HepG2 (cell line): Measurements from ENCODE around the gene IL22RA1. TPM values are rescaled to one million over a fixed set of nuclear protein-coding genes. Genes with fewer than 3 reads are reported as not detected.

ENCODE experiments used
- HOXA5 ChIP-seq: sonication (generic); formaldehyde crosslinking; IDR thresholded peaks from 2 replicates; pipeline ENCODE4 v1.4.0; 2020; ENCODE audit warnings: missing genetic modification reagents
- LCORL ChIP-seq, 2 experiments: fragments of 450-650 bp in 1 of 2; sonication (generic) in 1 of 2; formaldehyde crosslinking in 1 of 2; IDR thresholded peaks; 2 replicates each; pipeline versions ENCODE4 v1.5.0 to v1.6.1; 2017 to 2020; ENCODE audit warnings: antibody characterized with exemption in 1 of 2, missing genetic modification reagents in 1 of 2
- NPAS2 ChIP-seq: sonication (generic); formaldehyde crosslinking; IDR thresholded peaks from 2 replicates; pipeline ENCODE4 v1.8.0; 2022; ENCODE audit warnings: mild to moderate bottlenecking, missing genetic modification reagents, borderline replicate concordance
- PHF5A ChIP-seq: IDR thresholded peaks from one replicate; pipeline ENCODE4 v1.6.1; 2018; ENCODE audit warnings: low read depth, missing genetic modification reagents; ENCODE audit not compliant: unreplicated experiment
- RARA ChIP-seq: IDR thresholded peaks from 2 replicates; pipeline ENCODE4 v1.6.1; 2016; ENCODE audit warnings: missing genetic modification reagents, missing compliant biosample characterization
- SPEN ChIP-seq: sonication (generic); formaldehyde crosslinking; IDR thresholded peaks from 2 replicates; pipeline ENCODE4 v1.5.1; 2020; ENCODE audit warnings: low read depth, mild to moderate bottlenecking, missing genetic modification reagents
- TSC22D2 ChIP-seq: sonication (generic); formaldehyde crosslinking; IDR thresholded peaks from 2 replicates; pipeline ENCODE4 v1.5.1; 2020; ENCODE audit warnings: missing genetic modification reagents, mild to moderate bottlenecking, borderline replicate concordance
- ZBTB8A ChIP-seq: sonication (generic); formaldehyde crosslinking; IDR thresholded peaks from 2 replicates; pipeline ENCODE4 v1.4.0; 2020; ENCODE audit warnings: mild to moderate bottlenecking, low read depth, missing genetic modification reagents, borderline replicate concordance
- ZFP36 ChIP-seq: fragments of 150-350 bp; IDR thresholded peaks from 2 replicates; pipeline ENCODE4 v1.6.1; 2018; ENCODE audit warnings: borderline replicate concordance, low read length, low read depth; ENCODE audit not compliant: partially characterized antibody
- ZFP62 ChIP-seq: sonication (generic); formaldehyde crosslinking; IDR thresholded peaks from 2 replicates; pipeline ENCODE4 v1.4.0; 2020; ENCODE audit warnings: missing genetic modification reagents
- ZNF256 ChIP-seq: sonication (generic); formaldehyde crosslinking; conservative IDR thresholded peaks from 2 replicates; pipeline ENCODE4 v1.4.0; 2020; ENCODE audit warnings: missing genetic modification reagents
- ZNF292 ChIP-seq: sonication (generic); formaldehyde crosslinking; IDR thresholded peaks from 2 replicates; pipeline ENCODE4 v1.8.1; 2022; ENCODE audit warnings: mild to moderate bottlenecking, low read depth, missing genetic modification reagents, borderline replicate concordance
- ZNF781 ChIP-seq: sonication (generic); formaldehyde crosslinking; IDR thresholded peaks from 2 replicates; pipeline ENCODE4 v1.5.1; 2020; ENCODE audit warnings: borderline replicate concordance, mild to moderate bottlenecking, missing genetic modification reagents; ENCODE audit errors: not compliant biosample characterization
- polyA plus RNA-seq, 8 experiments: library from polyadenylated mRNA; depleted of rRNA in 3 of 8; stranded (reverse) in 7 of 8; unstranded in 1 of 8; fragments of >200 nt; fragmentation: Illumina TruSeq in 4 of 8; extraction: Trizol in 4 of 8; gene quantifications; 2 replicates each; pipeline versions ENCODE4 v1.2.1 to v1.2.3, GENCODE V29; 2011 to 2016; ENCODE audit warnings: low read depth in 4 of 8, missing spikeins in 1 of 8, mixed read lengths in 1 of 8; ENCODE audit not compliant: insufficient read depth in 1 of 8
- total RNA-seq, 5 experiments: library from RNA; depleted of rRNA; stranded (reverse); fragments of >200 nt; fragmentation: Illumina TruSeq; extraction: Trizol; gene quantifications; 2 replicates each; pipeline ENCODE4 v1.2.3, GENCODE V29; 2016; ENCODE audit warnings: low read depth in 1 of 5
- TF ChIP-seq, protein P1 (sequence below): sonication (generic); formaldehyde crosslinking; IDR thresholded peaks from 2 replicates; pipeline ENCODE4 v1.5.0; 2020; ENCODE audit warnings: missing genetic modification reagents, mild to moderate bottlenecking, borderline replicate concordance
- TF ChIP-seq, protein P2 (sequence below): IDR thresholded peaks from 2 replicates; pipeline ENCODE4 v1.6.1; 2016; ENCODE audit warnings: low read depth, missing genetic modification reagents, missing compliant biosample characterization
- TF ChIP-seq, protein P3 (sequence below): sonication (generic); formaldehyde crosslinking; IDR thresholded peaks from 2 replicates; pipeline ENCODE4 v1.5.0; 2020; ENCODE audit warnings: missing genetic modification reagents
- TF ChIP-seq, protein P4 (sequence below): sonication (generic); formaldehyde crosslinking; IDR thresholded peaks from 2 replicates; pipeline ENCODE4 v1.4.0; 2020; ENCODE audit warnings: low read depth, mild to moderate bottlenecking, missing genetic modification reagents
- TF ChIP-seq, protein P5 (sequence below): sonication (generic); formaldehyde crosslinking; IDR thresholded peaks from 2 replicates; pipeline ENCODE4 v1.8.0; 2022; ENCODE audit warnings: mild to moderate bottlenecking, missing genetic modification reagents, moderate library complexity

The IL22RA1 gene
- total and polyA plus RNA-seq, 2 of the 13 experiments (the other 11 are each of a cell fraction or from before 2014, with no cell fraction given): 4.4 to 10.2 TPM

DNA sequence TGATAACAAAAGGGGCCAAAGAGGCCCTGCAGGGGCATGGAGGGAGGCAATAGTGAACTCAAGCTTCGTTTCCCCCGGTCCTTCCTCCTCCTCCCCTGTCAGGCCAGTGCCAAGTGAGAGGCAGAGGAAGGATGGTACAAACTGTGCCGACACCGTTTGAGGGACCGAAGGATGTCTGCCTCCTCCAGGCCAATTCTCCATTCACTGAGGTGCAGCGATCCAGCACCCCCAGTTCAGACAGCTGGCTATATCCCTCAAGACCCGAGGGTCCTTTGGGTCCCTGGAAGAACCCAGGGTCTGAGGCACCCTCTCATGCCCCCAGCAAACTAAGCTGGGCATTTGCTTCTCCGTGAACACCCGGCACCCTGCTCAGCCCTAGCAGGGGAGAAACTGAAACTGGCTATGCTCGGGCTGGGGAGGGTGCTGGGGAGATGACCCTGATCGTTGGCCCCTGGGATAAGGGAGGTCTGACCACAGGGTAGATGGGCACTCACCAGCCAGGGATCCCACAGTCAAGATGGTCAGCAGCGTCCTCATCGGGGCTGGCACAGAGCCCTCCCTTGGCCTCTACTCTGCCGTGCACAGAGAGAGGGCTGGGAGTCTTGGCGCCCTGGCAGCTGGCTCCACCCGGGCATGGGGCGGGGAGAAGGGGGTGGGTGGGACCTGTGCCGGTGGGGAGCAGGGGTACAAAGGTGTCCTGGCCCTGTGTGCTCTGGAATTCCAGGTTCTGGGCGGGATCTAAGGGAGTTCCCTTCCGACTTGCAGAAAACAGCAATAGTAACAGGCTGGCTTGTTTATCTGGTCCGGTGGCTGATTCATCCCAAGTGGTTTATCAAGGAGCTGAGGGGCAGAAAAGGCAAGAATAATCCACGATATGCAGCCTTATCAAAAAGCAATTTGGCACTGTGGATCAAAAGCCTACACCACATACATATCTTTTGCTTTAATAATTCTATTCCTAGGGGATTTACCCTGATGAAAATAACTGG is at the start of gene IL22RA1 (continued):
- TF ChIP-seq ZNF256 (CRISPR knock-in tag): 0 out of 2 replicates have a peak, but pooled peaks have one; percentile 56
- TF ChIP-seq, protein P1, sequence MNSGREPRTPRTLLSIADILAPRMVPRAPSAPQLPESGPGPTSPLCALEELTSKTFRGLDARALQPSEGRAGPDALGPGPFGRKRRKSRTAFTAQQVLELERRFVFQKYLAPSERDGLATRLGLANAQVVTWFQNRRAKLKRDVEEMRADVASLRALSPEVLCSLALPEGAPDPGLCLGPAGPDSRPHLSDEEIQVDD: no peak
- TF ChIP-seq NPAS2: no peak
- TF ChIP-seq SPEN (CRISPR knock-in tag): 0 out of 2 replicates have a peak, but pooled peaks have one; percentile 36
- TF ChIP-seq, protein P2, sequence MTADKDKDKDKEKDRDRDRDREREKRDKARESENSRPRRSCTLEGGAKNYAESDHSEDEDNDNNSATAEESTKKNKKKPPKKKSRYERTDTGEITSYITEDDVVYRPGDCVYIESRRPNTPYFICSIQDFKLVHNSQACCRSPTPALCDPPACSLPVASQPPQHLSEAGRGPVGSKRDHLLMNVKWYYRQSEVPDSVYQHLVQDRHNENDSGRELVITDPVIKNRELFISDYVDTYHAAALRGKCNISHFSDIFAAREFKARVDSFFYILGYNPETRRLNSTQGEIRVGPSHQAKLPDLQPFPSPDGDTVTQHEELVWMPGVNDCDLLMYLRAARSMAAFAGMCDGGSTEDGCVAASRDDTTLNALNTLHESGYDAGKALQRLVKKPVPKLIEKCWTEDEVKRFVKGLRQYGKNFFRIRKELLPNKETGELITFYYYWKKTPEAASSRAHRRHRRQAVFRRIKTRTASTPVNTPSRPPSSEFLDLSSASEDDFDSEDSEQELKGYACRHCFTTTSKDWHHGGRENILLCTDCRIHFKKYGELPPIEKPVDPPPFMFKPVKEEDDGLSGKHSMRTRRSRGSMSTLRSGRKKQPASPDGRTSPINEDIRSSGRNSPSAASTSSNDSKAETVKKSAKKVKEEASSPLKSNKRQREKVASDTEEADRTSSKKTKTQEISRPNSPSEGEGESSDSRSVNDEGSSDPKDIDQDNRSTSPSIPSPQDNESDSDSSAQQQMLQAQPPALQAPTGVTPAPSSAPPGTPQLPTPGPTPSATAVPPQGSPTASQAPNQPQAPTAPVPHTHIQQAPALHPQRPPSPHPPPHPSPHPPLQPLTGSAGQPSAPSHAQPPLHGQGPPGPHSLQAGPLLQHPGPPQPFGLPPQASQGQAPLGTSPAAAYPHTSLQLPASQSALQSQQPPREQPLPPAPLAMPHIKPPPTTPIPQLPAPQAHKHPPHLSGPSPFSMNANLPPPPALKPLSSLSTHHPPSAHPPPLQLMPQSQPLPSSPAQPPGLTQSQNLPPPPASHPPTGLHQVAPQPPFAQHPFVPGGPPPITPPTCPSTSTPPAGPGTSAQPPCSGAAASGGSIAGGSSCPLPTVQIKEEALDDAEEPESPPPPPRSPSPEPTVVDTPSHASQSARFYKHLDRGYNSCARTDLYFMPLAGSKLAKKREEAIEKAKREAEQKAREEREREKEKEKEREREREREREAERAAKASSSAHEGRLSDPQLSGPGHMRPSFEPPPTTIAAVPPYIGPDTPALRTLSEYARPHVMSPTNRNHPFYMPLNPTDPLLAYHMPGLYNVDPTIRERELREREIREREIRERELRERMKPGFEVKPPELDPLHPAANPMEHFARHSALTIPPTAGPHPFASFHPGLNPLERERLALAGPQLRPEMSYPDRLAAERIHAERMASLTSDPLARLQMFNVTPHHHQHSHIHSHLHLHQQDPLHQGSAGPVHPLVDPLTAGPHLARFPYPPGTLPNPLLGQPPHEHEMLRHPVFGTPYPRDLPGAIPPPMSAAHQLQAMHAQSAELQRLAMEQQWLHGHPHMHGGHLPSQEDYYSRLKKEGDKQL (CRISPR knock-in tag): no peak
- TF ChIP-seq HOXA5 (CRISPR knock-in tag): 0 out of 2 replicates have a peak, but pooled peaks have one; percentile 58
- TF ChIP-seq ZBTB8A: no peak
- TF ChIP-seq ZFP62 (CRISPR knock-in tag): no peak
- no peak for TF ChIP-seq ZNF292 (CRISPR knock-in tag)
- TF ChIP-seq, protein P3, sequence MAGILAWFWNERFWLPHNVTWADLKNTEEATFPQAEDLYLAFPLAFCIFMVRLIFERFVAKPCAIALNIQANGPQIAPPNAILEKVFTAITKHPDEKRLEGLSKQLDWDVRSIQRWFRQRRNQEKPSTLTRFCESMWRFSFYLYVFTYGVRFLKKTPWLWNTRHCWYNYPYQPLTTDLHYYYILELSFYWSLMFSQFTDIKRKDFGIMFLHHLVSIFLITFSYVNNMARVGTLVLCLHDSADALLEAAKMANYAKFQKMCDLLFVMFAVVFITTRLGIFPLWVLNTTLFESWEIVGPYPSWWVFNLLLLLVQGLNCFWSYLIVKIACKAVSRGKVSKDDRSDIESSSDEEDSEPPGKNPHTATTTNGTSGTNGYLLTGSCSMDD (CRISPR knock-in tag): no peak
- TF ChIP-seq LCORL (IDR thresholded peaks at IDR 0.05): no peak
- 0 out of 2 replicates have a peak, but pooled peaks have one; percentile 17 for TF ChIP-seq LCORL (CRISPR knock-in tag; IDR thresholded peaks at IDR 0.05)
- TF ChIP-seq PHF5A: no peak
- TF ChIP-seq ZNF781 (CRISPR knock-in tag): peak; percentile 44
- peak; percentile 52; the same call in 1 of the 2 replicates for TF ChIP-seq TSC22D2 (CRISPR knock-in tag)
- 0 out of 2 replicates have a peak, but pooled peaks have one; percentile 14 for TF ChIP-seq RARA (CRISPR knock-in tag)
- TF ChIP-seq, protein P4, sequence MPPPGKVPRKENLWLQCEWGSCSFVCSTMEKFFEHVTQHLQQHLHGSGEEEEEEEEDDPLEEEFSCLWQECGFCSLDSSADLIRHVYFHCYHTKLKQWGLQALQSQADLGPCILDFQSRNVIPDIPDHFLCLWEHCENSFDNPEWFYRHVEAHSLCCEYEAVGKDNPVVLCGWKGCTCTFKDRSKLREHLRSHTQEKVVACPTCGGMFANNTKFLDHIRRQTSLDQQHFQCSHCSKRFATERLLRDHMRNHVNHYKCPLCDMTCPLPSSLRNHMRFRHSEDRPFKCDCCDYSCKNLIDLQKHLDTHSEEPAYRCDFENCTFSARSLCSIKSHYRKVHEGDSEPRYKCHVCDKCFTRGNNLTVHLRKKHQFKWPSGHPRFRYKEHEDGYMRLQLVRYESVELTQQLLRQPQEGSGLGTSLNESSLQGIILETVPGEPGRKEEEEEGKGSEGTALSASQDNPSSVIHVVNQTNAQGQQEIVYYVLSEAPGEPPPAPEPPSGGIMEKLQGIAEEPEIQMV (CRISPR knock-in tag): no peak
- TF ChIP-seq, protein P5, sequence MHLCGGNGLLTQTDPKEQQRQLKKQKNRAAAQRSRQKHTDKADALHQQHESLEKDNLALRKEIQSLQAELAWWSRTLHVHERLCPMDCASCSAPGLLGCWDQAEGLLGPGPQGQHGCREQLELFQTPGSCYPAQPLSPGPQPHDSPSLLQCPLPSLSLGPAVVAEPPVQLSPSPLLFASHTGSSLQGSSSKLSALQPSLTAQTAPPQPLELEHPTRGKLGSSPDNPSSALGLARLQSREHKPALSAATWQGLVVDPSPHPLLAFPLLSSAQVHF: no peak
- TF ChIP-seq ZFP36: no peak
